ENCODE data around the gene FLNC.

DNA sequence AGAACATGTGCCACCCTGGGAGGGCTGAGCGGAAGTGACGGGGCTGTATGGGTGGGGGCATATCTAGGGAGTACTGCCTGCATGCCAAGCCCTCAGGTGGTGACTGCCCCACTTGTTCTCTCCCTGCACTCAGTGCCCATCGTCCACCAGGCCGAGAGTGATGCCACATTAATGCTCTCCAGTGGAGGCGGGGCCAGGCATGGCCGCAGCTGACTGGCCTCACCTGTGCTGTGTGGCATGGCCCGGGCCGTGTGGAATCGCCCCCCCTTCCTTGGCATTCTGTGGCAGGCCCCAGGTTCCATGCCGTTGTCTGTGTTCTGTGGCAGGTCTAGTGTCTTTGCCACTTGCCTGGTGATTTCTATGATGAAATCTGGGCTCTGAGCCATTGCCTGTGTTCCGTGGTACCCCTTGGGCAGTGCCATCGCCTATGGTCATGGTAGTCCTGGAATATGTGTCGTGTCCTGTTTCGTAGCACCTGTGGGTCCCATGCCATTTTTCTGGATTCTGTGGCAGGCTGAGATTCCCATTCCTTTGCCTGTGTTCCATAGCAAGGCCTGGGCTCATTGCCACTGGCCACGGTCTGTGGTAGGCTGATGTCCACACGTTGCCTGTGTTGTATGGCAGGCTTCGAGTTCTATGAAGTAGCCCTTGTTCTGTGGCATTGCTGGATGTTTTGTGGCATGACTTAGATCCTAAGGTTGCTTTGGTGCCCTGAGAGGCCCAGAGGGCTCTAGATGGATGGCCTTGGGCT is 8.9 kb downstream of the FLNC start:
- TF ChIP-seq TAF1 (IDR thresholded peaks at IDR 0.05; ENCODE audit: borderline replicate concordance, low read depth, low read length) (no peak), POLR2A (IDR thresholded peaks at IDR 0.05; ENCODE audit: low read depth, low read length) (no peak), POLR2AphosphoS5 (IDR thresholded peaks at IDR 0.05; ENCODE audit: low read depth, low read length) (no peak)
